Naive thymus-derived CD4-positive, alpha-beta T cell (primary cell): ENCODE data around the gene CDK15. TPM values are rescaled to one million over a fixed set of nuclear protein-coding genes. Genes with fewer than 3 reads are reported as not detected.
A peak's percentile ranks its signal among the peaks of the same experiment; 100 is the strongest.

Source experiments
- ATAC-seq: fragments of 150-1000 bp; cut with Tn5 transposase; 2 replicates; pipeline ENCODE4 v1.10.0; 2021; ENCODE audit warnings: mild to moderate bottlenecking, moderate library complexity
- CTCF ChIA-PET: fragments of 350-600 bp; sonication (Branson Sonifier 250); formaldehyde crosslinking; loops from one replicate; lab custom pipeline; 2021; ENCODE audit warnings: antibody characterized with exemption; lab: Charles Lee
- POLR2A ChIA-PET: fragments of 350-600 bp; sonication (Branson Sonifier 250); formaldehyde crosslinking; loops from one replicate; lab custom pipeline; 2021; ENCODE audit warnings: antibody characterized with exemption, inconsistent platforms; lab: Charles Lee
- DNase-seq, 9 donors: peaks; one replicate each; pipeline versions ENCODE4 v3.0.0 to v3.0.0-alpha.2; 2020 to 2022; ENCODE audit warnings: mixed read lengths in 1 of 9
- H3K27ac ChIP-seq: one replicate; pipeline ENCODE4 v1.7.0; 2013; ENCODE audit warnings: mild to moderate bottlenecking, low read depth, low read length, moderate library complexity
- H3K27me3 ChIP-seq, 2 donors: one replicate each; pipeline ENCODE4 v1.7.0; 2013; ENCODE audit warnings: low read length in 2 of 2, mild to moderate bottlenecking in 2 of 2, moderate library complexity in 2 of 2; ENCODE audit not compliant: control insufficient read depth in 2 of 2, insufficient read depth in 2 of 2
- H3K36me3 ChIP-seq, 3 experiments: 1 replicate in 2 of 3; 2 replicates in 1 of 3; pipeline ENCODE4 v1.7.0; 2013; ENCODE audit warnings: low read length in 3 of 3, mild to moderate bottlenecking in 3 of 3, moderate library complexity in 1 of 3; ENCODE audit not compliant: insufficient read depth in 3 of 3, control insufficient read depth in 2 of 3
- H3K4me1 ChIP-seq, 2 donors: one replicate each; pipeline ENCODE4 v1.7.0; 2013; ENCODE audit warnings: low read length in 2 of 2, mild to moderate bottlenecking in 2 of 2, moderate library complexity in 1 of 2; ENCODE audit not compliant: control insufficient read depth in 2 of 2, insufficient read depth in 2 of 2
- H3K4me3 ChIP-seq: 2 replicates; pipeline ENCODE4 v1.7.0; 2013; ENCODE audit warnings: mild to moderate bottlenecking, low read length
- H3K9me3 ChIP-seq, 3 experiments: 1 replicate in 2 of 3; 2 replicates in 1 of 3; pipeline ENCODE4 v1.7.0; 2013; ENCODE audit warnings: low read length in 3 of 3; ENCODE audit not compliant: control insufficient read depth in 2 of 3
- H3K27ac Mint-ChIP-seq, 9 donors: one replicate each; pipeline ENCODE4 v1.8.0; 2020 to 2022; ENCODE audit warnings: mixed read lengths in 9 of 9, mild to moderate bottlenecking in 8 of 9, moderate library complexity in 5 of 9, inconsistent platforms in 2 of 9
- H3K27me3 Mint-ChIP-seq, 5 donors: one replicate each; pipeline ENCODE4 v1.8.0; 2021 to 2022; ENCODE audit warnings: mixed read lengths in 5 of 5, mild to moderate bottlenecking in 1 of 5
- H3K36me3 Mint-ChIP-seq, 5 donors: one replicate each; pipeline ENCODE4 v1.8.0; 2020 to 2022; ENCODE audit warnings: mixed read lengths in 5 of 5, mild to moderate bottlenecking in 3 of 5, inconsistent platforms in 1 of 5
- H3K4me1 Mint-ChIP-seq, 7 donors: one replicate each; pipeline ENCODE4 v1.8.0; 2020 to 2022; ENCODE audit warnings: mixed read lengths in 7 of 7, mild to moderate bottlenecking in 3 of 7, inconsistent platforms in 1 of 7
- H3K4me3 Mint-ChIP-seq, 10 donors: one replicate each; pipeline ENCODE4 v1.8.0; 2020 to 2022; ENCODE audit warnings: mild to moderate bottlenecking in 10 of 10, mixed read lengths in 10 of 10, moderate library complexity in 6 of 10, inconsistent platforms in 2 of 10
- H3K9me3 Mint-ChIP-seq, 11 donors: one replicate each; pipeline ENCODE4 v1.8.0; 2020 to 2022; ENCODE audit warnings: mixed read lengths in 11 of 11, mild to moderate bottlenecking in 4 of 11, inconsistent platforms in 1 of 11, moderate library complexity in 1 of 11
- intact Hi-C, 2 donors: fragments of 100-400 bp; cut with micrococcal nuclease; formaldehyde crosslinking; loops; one replicate each; pipeline ENCODE4 v1.15.1; 2023
- polyA plus RNA-seq, 2 donors: library from polyadenylated mRNA; unstranded; fragments of 300-500 nt; fragmentation: Illumina TruSeq; gene quantifications; one replicate each; pipeline ENCODE4 v1.2.3, GENCODE V29; 2021
- total RNA-seq, 6 experiments: library from RNA in 5 of 6; stranded (reverse) in 5 of 6; gene quantifications; 1 replicate in 5 of 6; 2 replicates in 1 of 6; pipeline ENCODE4 v1.2.3 and lab custom pipeline; 2021 to 2026

Gene CDK15
- total and polyA plus RNA-seq, 7 experiments from 2014 or later, result not detected

DNA sequence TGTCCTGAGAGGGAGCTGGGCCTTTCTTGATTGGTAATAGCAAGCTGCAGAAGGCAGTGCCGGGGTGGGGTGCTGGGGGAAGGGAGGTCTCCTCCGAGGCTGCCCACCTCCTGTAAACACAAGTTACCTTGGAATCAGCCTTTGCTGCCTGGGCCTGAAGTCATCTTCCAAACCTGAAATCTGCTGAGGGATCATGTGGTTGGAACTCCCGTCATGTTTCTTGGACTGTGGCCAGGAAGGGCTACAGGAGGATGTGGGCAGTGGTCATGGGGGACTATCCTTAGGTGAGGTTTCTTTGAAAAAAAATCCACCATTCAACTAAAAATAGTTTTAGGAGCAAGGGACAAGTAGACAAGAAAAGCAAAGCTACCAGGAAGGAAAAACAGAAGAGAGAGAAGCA, 74.2 kb downstream of the CDK15 start:
- ChIA-PET POLR2A (no interaction called here), CTCF (no interaction called here)
- H3K9me3 Mint-ChIP-seq, result peaks cover 0 to 2% (median 0%) of the 10 kb centered on the region in 11 donors
- H3K4me3 Mint-ChIP-seq, result no peak overlapping the region
- no peak for ATAC-seq
- intact Hi-C loops, result no loop called here
- Histone ChIP-seq H3K9me3 (no peaks in the 10 kb centered on the region), H3K4me3 (no peak overlapping the region), H3K36me3 (no peaks in the 10 kb centered on the region), H3K4me1 (no peaks in the 10 kb centered on the region), H3K27me3 (no peaks in the 10 kb centered on the region), H3K27ac (no peak overlapping the region)
- H3K36me3 Mint-ChIP-seq, result no peaks in the 10 kb centered on the region
- no peak overlapping the region for H3K27ac Mint-ChIP-seq
- H3K27me3 Mint-ChIP-seq, result peaks cover 41 to 67% (median 50%) of the 10 kb centered on the region in 5 donors
- DNase-seq, result no peak
- peaks cover 6 to 27% (median 15%) of the 10 kb centered on the region in 7 donors for H3K4me1 Mint-ChIP-seq

DNA sequence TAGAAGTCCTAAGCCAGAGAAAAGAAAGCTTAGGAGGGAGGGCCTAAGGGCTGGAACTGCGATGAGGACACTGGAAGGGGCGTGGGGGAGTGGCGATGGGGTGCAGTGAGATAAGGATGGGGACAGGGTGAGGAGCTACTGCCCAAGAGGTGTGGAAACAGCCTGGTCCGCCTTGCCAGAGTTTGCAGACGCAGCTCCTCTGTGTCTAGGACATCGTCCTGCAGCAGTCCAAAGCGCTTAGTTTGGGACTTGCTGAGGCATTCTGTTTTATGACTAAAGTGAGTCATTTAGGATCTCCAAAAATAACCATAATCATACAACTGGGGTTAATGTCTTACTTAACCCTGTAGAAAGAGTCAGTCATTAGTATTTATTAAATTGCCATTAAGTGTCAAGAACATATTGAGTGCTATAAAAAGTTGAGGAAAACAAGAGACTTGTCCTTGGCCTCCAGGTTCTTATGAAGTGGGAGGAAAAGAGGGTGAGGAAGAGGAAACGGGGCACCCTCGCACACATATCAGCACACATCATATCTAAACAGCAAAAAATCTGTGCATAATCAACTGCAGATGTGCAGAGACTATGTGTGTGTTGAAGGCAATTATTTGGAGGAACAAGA, 74.8 kb downstream of the CDK15 start:
- POLR2A ChIA-PET, result no interaction called here
- H3K4me3 ChIP-seq, result no peak overlapping the region
- H3K9me3 ChIP-seq, result no peaks in the 10 kb centered on the region
- no peaks in the 10 kb centered on the region for H3K36me3 Mint-ChIP-seq
- intact Hi-C loops, result no loop called here
- no peak for DNase-seq
- H3K27ac ChIP-seq, result no peak overlapping the region
- H3K4me1 ChIP-seq, result no peaks in the 10 kb centered on the region
- no peaks in the 10 kb centered on the region for H3K27me3 ChIP-seq
- no peak overlapping the region for H3K27ac Mint-ChIP-seq
- no peak for ATAC-seq
- no peaks in the 10 kb centered on the region for H3K36me3 ChIP-seq
- CTCF ChIA-PET, result no interaction called here
- H3K9me3 Mint-ChIP-seq, result peaks cover 0 to 2% (median 0%) of the 10 kb centered on the region in 11 donors
- peaks cover 40 to 66% (median 53%) of the 10 kb centered on the region in 5 donors for H3K27me3 Mint-ChIP-seq
- H3K4me3 Mint-ChIP-seq, result no peak overlapping the region
- peaks cover 6 to 27% (median 15%) of the 10 kb centered on the region in 7 donors for H3K4me1 Mint-ChIP-seq

DNA sequence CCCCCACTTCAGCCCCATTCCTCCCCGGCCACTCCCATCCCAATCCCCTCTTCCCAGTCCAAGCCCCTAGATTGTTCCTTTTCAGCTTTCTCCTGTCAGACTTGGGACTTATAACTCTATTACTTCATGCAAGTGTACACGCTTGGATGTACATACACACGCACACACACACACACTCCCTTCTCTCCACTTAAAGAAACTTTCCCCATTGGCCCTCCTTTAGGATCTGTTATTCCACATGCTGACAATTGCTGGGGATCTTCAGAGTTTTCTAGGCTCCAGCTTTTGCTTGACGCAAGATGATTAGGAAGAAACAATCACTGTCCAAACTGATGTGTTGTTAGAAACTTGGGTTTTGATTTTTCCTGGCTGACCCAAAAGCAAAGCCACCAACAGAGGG, 75.4 kb downstream of the CDK15 start:
- POLR2A ChIA-PET, result no interaction called here

DNA sequence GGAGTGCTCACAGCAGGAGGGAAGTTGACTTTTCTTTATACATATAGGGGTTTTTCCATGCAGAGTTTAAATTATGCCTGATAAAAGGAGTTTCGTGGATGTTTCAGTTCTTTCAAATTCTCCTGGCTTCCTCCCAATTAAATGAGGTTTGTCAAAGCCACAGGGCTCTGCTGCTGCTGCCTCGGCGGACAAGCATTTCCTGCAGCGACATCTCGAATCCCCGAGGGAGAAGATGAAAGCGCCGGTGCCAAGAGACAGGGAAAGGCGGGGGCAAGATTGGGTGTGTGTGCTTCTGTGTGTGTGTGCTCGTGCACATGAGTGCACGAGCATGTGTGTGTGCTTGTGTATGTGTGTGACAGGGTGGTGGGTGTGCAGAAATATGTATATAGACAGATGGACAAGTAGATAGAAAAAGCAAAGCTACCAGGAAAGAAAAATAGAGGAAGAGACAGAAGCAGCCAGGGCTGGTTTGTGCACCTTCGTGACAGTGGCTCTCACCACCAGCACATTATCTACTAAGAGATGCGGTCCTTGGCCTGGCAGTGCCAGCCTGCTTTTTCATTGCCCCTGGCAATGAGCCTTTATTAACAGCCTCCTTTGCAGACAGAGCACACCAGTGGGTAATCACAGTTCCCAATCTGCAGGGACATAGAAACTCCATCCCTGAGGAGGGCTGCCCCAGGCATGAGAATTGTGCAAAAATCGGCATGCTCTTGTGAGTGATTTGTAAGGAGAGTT, 76.2 kb downstream of the CDK15 start:
- peak overlapping the region in 1 of 9 donors; percentile 16 for H3K27ac Mint-ChIP-seq
- peaks cover 0 to 2% (median 0%) of the 10 kb centered on the region in 11 donors for H3K9me3 Mint-ChIP-seq
- intact Hi-C loops, result loop anchor here in 1 of 2 donors (2.0 kb wide), 1 partner anchor 26 kb away; no protein-coding TSS in a partner anchor
- no peaks in the 10 kb centered on the region for H3K36me3 Mint-ChIP-seq
- no peaks in the 10 kb centered on the region for H3K4me1 ChIP-seq
- DNase-seq (no peak), ATAC-seq (no peak)
- no peaks in the 10 kb centered on the region for H3K36me3 ChIP-seq
- ChIA-PET CTCF (no interaction called here), POLR2A (no interaction called here)
- H3K27me3 ChIP-seq, result no peaks in the 10 kb centered on the region
- H3K4me3 Mint-ChIP-seq, result peak overlapping the region in 9 of 10 donors; percentile 25 to 78 (median 59)
- H3K27ac ChIP-seq, result no peak overlapping the region
- H3K4me1 Mint-ChIP-seq, result peaks cover 6 to 27% (median 15%) of the 10 kb centered on the region in 7 donors
- no peak overlapping the region for H3K4me3 ChIP-seq
- H3K9me3 ChIP-seq, result no peaks in the 10 kb centered on the region
- H3K27me3 Mint-ChIP-seq, result peaks cover 47 to 75% (median 59%) of the 10 kb centered on the region in 5 donors

More for the DNA sequence above, 75.4 kb downstream of the CDK15 start:
- no peaks in the 10 kb centered on the region for H3K4me1 ChIP-seq
- Mint-ChIP-seq H3K9me3 (peaks cover 0 to 2% (median 0%) of the 10 kb centered on the region in 11 donors), H3K4me3 (peak overlapping the region in 4 of 10 donors; percentile 56 to 61 (median 59)), H3K36me3 (no peaks in the 10 kb centered on the region), H3K27me3 (peaks cover 43 to 69% (median 56%) of the 10 kb centered on the region in 5 donors), H3K4me1 (peaks cover 6 to 27% (median 15%) of the 10 kb centered on the region in 7 donors), H3K27ac (peak overlapping the region in 1 of 9 donors; percentile 23)
- no peaks in the 10 kb centered on the region for H3K27me3 ChIP-seq
- H3K4me3 ChIP-seq, result no peak overlapping the region
- intact Hi-C loops, result loop anchor here in 1 of 2 donors (2.0 kb wide), 1 partner anchor 25 kb away; no protein-coding TSS in a partner anchor
- CTCF ChIA-PET, result no interaction called here
- H3K9me3 ChIP-seq, result no peaks in the 10 kb centered on the region
- no peak for DNase-seq
- no peak overlapping the region for H3K27ac ChIP-seq
- ATAC-seq, result no peak
- no peaks in the 10 kb centered on the region for H3K36me3 ChIP-seq

DNA sequence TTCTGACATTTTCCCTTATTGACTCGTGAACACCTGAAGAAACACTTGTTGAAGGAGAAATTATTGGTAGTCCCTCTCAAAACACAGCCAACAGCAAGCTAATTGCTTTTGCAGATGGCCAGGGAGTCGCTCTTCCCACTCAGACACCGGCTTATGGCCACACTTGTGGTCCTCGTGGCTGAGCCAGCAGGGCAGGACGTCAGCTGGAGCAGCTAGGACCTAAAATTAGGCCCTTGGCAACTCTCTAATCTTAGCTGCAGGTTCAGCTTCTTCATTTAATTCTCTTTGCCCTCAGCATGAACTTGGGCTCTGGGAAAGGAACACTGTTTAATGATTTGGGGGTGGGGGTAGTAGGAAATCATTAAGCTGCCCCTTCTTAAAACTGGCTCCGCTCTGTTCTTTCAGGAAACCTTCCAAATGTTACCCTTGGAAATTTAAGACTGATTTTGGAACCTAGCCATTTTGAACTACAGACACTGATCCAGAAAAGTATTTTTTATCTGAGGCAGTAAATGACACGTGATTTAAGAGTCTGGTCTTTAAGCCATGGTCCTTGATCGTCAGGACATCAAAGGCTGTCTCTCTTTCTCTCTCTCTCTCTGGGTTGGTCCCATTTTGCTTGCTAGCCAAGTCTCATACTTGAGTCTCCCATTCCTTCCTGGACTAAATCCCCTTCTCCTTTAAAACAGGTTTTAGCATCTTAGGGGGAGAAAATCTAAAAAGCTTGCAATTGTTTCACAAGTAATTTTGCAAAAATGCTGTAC, 77.5 kb downstream of the CDK15 start:
- no peak overlapping the region for H3K27ac ChIP-seq
- Mint-ChIP-seq H3K4me3 (no peak overlapping the region), H3K4me1 (peaks cover 6 to 27% (median 15%) of the 10 kb centered on the region in 7 donors), H3K36me3 (no peaks in the 10 kb centered on the region), H3K27ac (no peak overlapping the region), H3K9me3 (peaks cover 0 to 2% (median 0%) of the 10 kb centered on the region in 11 donors), H3K27me3 (peaks cover 56 to 82% (median 67%) of the 10 kb centered on the region in 5 donors)
- H3K27me3 ChIP-seq, result no peaks in the 10 kb centered on the region
- CTCF ChIA-PET, result no interaction called here
- ATAC-seq (no peak), DNase-seq (no peak)
- no peaks in the 10 kb centered on the region for H3K9me3 ChIP-seq
- H3K36me3 ChIP-seq, result no peaks in the 10 kb centered on the region
- no peaks in the 10 kb centered on the region for H3K4me1 ChIP-seq
- POLR2A ChIA-PET, result no interaction called here
- no peak overlapping the region for H3K4me3 ChIP-seq
- intact Hi-C loops, result loop anchor here in 1 of 2 donors (2.0 kb wide), 1 partner anchor 27 kb away; no protein-coding TSS in a partner anchor

DNA sequence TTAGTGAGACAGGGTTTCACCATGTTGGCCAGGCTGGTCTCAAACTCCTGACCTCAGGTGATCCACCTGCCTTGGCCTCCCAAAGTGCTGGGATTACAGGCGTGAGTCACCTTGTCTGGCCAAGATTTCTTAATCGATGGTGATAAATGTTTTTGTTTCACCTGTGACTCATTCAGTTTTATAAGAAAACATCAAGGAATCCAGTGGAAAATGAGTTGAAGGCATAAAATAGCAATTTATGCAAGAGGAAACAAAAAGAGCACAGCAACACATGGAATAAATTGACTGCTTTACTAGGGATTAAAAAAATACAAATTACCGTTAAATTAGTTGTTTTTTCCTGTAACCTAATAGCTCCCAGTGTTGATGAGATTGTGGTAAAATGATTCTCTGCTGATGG, 80.2 kb downstream of the CDK15 start:
- H3K27me3 Mint-ChIP-seq, result peaks cover 49 to 68% (median 60%) of the 10 kb centered on the region in 5 donors
- CTCF ChIA-PET, result no interaction called here
- intact Hi-C loops, result no loop called here

More for the DNA sequence above, 80.2 kb downstream of the CDK15 start:
- Histone ChIP-seq H3K9me3 (no peaks in the 10 kb centered on the region), H3K4me1 (no peaks in the 10 kb centered on the region), H3K4me3 (no peak overlapping the region), H3K36me3 (no peaks in the 10 kb centered on the region), H3K27me3 (no peaks in the 10 kb centered on the region), H3K27ac (no peak overlapping the region)
- POLR2A ChIA-PET, result no interaction called here
- no peak for DNase-seq
- Mint-ChIP-seq H3K27ac (no peak overlapping the region), H3K4me3 (no peak overlapping the region), H3K9me3 (peaks cover 0 to 2% (median 0%) of the 10 kb centered on the region in 11 donors), H3K4me1 (peaks cover 6 to 12% (median 10%) of the 10 kb centered on the region in 7 donors), H3K36me3 (no peaks in the 10 kb centered on the region)
- ATAC-seq, result no peak
